Smooth muscle cell of the umbilical artery (primary cell): ENCODE results near the gene CPNE6. TPM values are rescaled to one million over a fixed set of nuclear protein-coding genes. Genes with fewer than 3 reads are reported as not detected.

Source experiments
- total RNA-seq: library from RNA; depleted of rRNA; stranded (reverse); fragments of >200 nt; gene quantifications from 2 replicates; pipeline ENCODE4 v1.2.3, GENCODE V29; 2014

Gene CPNE6
- total RNA-seq = not detected in 2 replicates

GRCh38 chr14:24071144-24071697 lies at the start of gene CPNE6:
CPNE6 (plus strand) TSS chr14:24071562; CDS start chr14:24072937, 1,375 bp downstream.

GRCh38 chr14:24051789-24052655 lies 19.3 kb upstream of the CPNE6 start, which contains the start of gene CARMIL3:
CARMIL3 (plus strand) TSS chr14:24052009; CDS start chr14:24052154, 145 bp downstream.

GRCh38 chr14:24093901-24094840 lies 22.8 kb downstream of the CPNE6 start, which contains the start of gene PCK2:
PCK2 (plus strand) TSS chr14:24094311; CDS start chr14:24094406, 95 bp downstream.

GRCh38 chr14:24114532-24115421 lies 43.4 kb downstream of the CPNE6 start, which contains the start of the genes DCAF11 and NRL:
DCAF11 (plus strand) TSS chr14:24114777; CDS start chr14:24115595, 818 bp downstream.
NRL (minus strand) TSS chr14:24114949; CDS start chr14:24082848, 32,101 bp downstream.

Other genes with a start within 250 kb of the CPNE6 start
- gene DHRS4, start 117.8 kb upstream of the CPNE6 start, total RNA-seq = 24.7 and 32.4 TPM in 2 replicates
- gene DHRS4L2, start 82.6 kb upstream of the CPNE6 start, total RNA-seq = 6.7 and 8.3 TPM in 2 replicates
- gene CARMIL3, start 19.6 kb upstream of the CPNE6 start, total RNA-seq = 0.05 TPM in 1 of 2 replicates, not detected in the other
- gene PCK2, start 22.7 kb downstream of the CPNE6 start, total RNA-seq = 26.7 TPM in 2 replicates
- gene DCAF11, start 43.2 kb downstream of the CPNE6 start, total RNA-seq = 48.4 and 54.9 TPM in 2 replicates
- gene NRL, start 43.4 kb downstream of the CPNE6 start, total RNA-seq = 0.30 and 0.69 TPM in 2 replicates
- gene FITM1, start 59.1 kb downstream of the CPNE6 start, total RNA-seq = not detected in 2 replicates
- 81.2 and 85.5 TPM in 2 replicates for gene PSME1, start 64.6 kb downstream of the CPNE6 start, total RNA-seq
- gene EMC9, start 70.0 kb downstream of the CPNE6 start, total RNA-seq = 10.4 and 16.6 TPM in 2 replicates
- 63.5 and 65.1 TPM in 2 replicates for gene PSME2, start 75.0 kb downstream of the CPNE6 start, total RNA-seq
- gene RNF31, start 75.9 kb downstream of the CPNE6 start, total RNA-seq = 28.5 and 44.6 TPM in 2 replicates
- 30.5 and 42.5 TPM in 2 replicates for gene IRF9, start 89.7 kb downstream of the CPNE6 start, total RNA-seq
- 1.2 and 1.7 TPM in 2 replicates for gene REC8, start 100.5 kb downstream of the CPNE6 start, total RNA-seq
- 36.2 and 52.9 TPM in 2 replicates for gene IPO4, start 117.3 kb downstream of the CPNE6 start, total RNA-seq
- 90.6 and 92.9 TPM in 2 replicates for gene TM9SF1, start 123.9 kb downstream of the CPNE6 start, total RNA-seq
- gene TSSK4, start 134.1 kb downstream of the CPNE6 start, total RNA-seq = 0.14 and 0.30 TPM in 2 replicates
- gene CHMP4A, start 141.9 kb downstream of the CPNE6 start, total RNA-seq = 26.1 and 33.1 TPM in 2 replicates
- gene MDP1, start 144.5 kb downstream of the CPNE6 start, total RNA-seq = 7.9 and 20.5 TPM in 2 replicates
- 158 and 162 TPM in 2 replicates for gene NEDD8, start 160.8 kb downstream of the CPNE6 start, total RNA-seq
- 66.8 and 89.7 TPM in 2 replicates for gene GMPR2, start 161.4 kb downstream of the CPNE6 start, total RNA-seq
- gene TINF2, start 171.1 kb downstream of the CPNE6 start, total RNA-seq = 45.1 and 49.5 TPM in 2 replicates
- gene TGM1, start 191.6 kb downstream of the CPNE6 start, total RNA-seq = 0.74 and 2.1 TPM in 2 replicates
- 29.7 and 35.2 TPM in 2 replicates for gene RABGGTA, start 200.0 kb downstream of the CPNE6 start, total RNA-seq
- 14.9 and 23.2 TPM in 2 replicates for gene DHRS1, start 228.2 kb downstream of the CPNE6 start, total RNA-seq
- 19.6 and 23.9 TPM in 2 replicates for gene NOP9, start 228.3 kb downstream of the CPNE6 start, total RNA-seq
- gene CIDEB, start 236.4 kb downstream of the CPNE6 start, total RNA-seq = 0.59 and 0.69 TPM in 2 replicates
- gene LTB4R2, start 238.6 kb downstream of the CPNE6 start, total RNA-seq = 2.1 and 3.5 TPM in 2 replicates
- 0.59 and 0.78 TPM in 2 replicates for gene LTB4R, start 239.9 kb downstream of the CPNE6 start, total RNA-seq